Transverse colon (tissue), 4 donors: Measurements from ENCODE around the gene DISP1. TPM values are rescaled to one million over a fixed set of nuclear protein-coding genes. Genes with fewer than 3 reads are reported as not detected.

Source experiments
- DNase-seq: peaks from one replicate; pipeline ENCODE4 v3.0.0-alpha.2; 2019
- H3K27ac ChIP-seq, 4 donors: fragments of 200-600 bp; sonication (generic); 2 replicates each; pipeline ENCODE4 v1.5.1; 2016 to 2018; ENCODE audit warnings: inconsistent platforms in 4 of 4
- H3K27me3 ChIP-seq: fragments of 200-600 bp; sonication (generic); 2 replicates; pipeline ENCODE4 v1.5.1; 2017; ENCODE audit warnings: inconsistent platforms
- H3K36me3 ChIP-seq, 4 donors: fragments of 200-600 bp; sonication (generic); 2 replicates each; pipeline ENCODE4 v1.5.1; 2017 to 2019; ENCODE audit warnings: inconsistent platforms in 4 of 4
- H3K4me1 ChIP-seq, 4 donors: fragments of 200-600 bp; sonication (generic); 2 replicates each; pipeline ENCODE4 v1.5.1; 2017 to 2020; ENCODE audit warnings: inconsistent platforms in 4 of 4
- H3K4me3 ChIP-seq, 4 donors: fragments of 200-600 bp; sonication (generic); 1 replicate in 1 of 4; 2 replicates in 3 of 4; pipeline versions ENCODE4 v1.5.1 to v1.6.1; 2017 to 2019; ENCODE audit warnings: inconsistent platforms in 4 of 4
- H3K9me3 ChIP-seq, 2 donors: fragments of 200-600 bp; sonication (generic); 2 replicates each; pipeline ENCODE4 v1.5.1; 2017 to 2019; ENCODE audit warnings: inconsistent platforms in 2 of 2
- CTCF ChIP-seq, 5 experiments: fragments of 200-600 bp in 3 of 5; fragments of 450-650 bp in 2 of 5; sonication (generic) in 3 of 5; IDR thresholded peaks; 1 replicate in 2 of 5; 2 replicates in 3 of 5; pipeline ENCODE4 v1.5.1; 2016 to 2017; ENCODE audit warnings: antibody characterized with exemption in 5 of 5, inconsistent platforms in 3 of 5, mild to moderate bottlenecking in 2 of 5, moderate library complexity in 1 of 5
- EP300 ChIP-seq: sonication (generic); formaldehyde crosslinking; IDR thresholded peaks from one replicate; pipeline ENCODE4 v1.6.1; 2017; ENCODE audit warnings: antibody characterized with exemption, low read depth
- POLR2A ChIP-seq: fragments of 450-650 bp; IDR thresholded peaks from one replicate; pipeline ENCODE4 v1.6.1; 2016; ENCODE audit warnings: antibody characterized with exemption, mild to moderate bottlenecking, moderate library complexity
- POLR2AphosphoS5 ChIP-seq, 3 donors: sonication (generic); formaldehyde crosslinking; IDR thresholded peaks; one replicate each; pipeline ENCODE4 v1.6.1; 2016; ENCODE audit warnings: antibody characterized with exemption in 3 of 3
- WGBS, 2 donors: methylation state at CpG; one replicate each; pipeline ENCODE4 v1.1.5; 2018; ENCODE audit warnings: low coverage in 1 of 2; 5-methylcytosine and 5-hydroxymethylcytosine counted together
- in situ Hi-C, 4 donors: fragments of 200-750 bp; cut with MboI; loops; one replicate each; pipeline versions ENCODE4 v1.15.0 to v1.15.1; 2017; ENCODE audit warnings: low sequenced_read_pairs in 3 of 4, low pct_ligation_motif_present in 1 of 4, low pct_unique_long_range_greater_than_20kb in 1 of 4
- intact Hi-C: fragments of 100-400 bp; cut with DNase I; formaldehyde crosslinking; loops from one replicate; pipeline ENCODE4 v1.15.1; 2023; ENCODE audit warnings: low total_unique reads
- total RNA-seq, 4 donors: library from RNA; depleted of rRNA; stranded (reverse); fragments of >200 nt; gene quantifications; one replicate each; pipeline ENCODE4 v1.1.0, GENCODE V29; 2016

The DISP1 gene
- total RNA-seq, 4 donors from 2014 or later: 2.2 to 7.2 (median 5.6) TPM

GRCh38 chr1:222777977-222778376 lies 36.9 kb upstream of the DISP1 start:
- intact Hi-C loops (no loop called here), in situ Hi-C loops (no loop called here)
- TF ChIP-seq EP300 (peak; percentile 43), POLR2AphosphoS5 (IDR thresholded peaks at IDR 0.05) (peak; percentile 44 to 78 (median 66)), CTCF (IDR thresholded peaks at IDR 0.05) (no peak)
- H3K36me3 ChIP-seq: no peaks in the 10 kb centered on the region
- H3K4me1 ChIP-seq: peaks cover 0 to 12% (median 3%) of the 10 kb centered on the region in 4 donors
- no peak for DNase-seq
- H3K4me3 ChIP-seq: no peak overlapping the region
- H3K27me3 ChIP-seq: peaks cover 6% of the 10 kb centered on the region
- H3K9me3 ChIP-seq: no peaks in the 10 kb centered on the region
- 42% methylated on average over 2 of the region's 2 CpGs; no CpG with 5 or more reads in 1 of the 2 donors for WGBS, 2 donors
- H3K27ac ChIP-seq: no peak overlapping the region

GRCh38 chr1:222781251-222781650 lies 33.6 kb upstream of the DISP1 start:
- H3K27ac ChIP-seq: no peak overlapping the region
- no peaks in the 10 kb centered on the region for H3K9me3 ChIP-seq
- no peaks in the 10 kb centered on the region for H3K36me3 ChIP-seq
- no peak for DNase-seq
- peaks cover 14% of the 10 kb centered on the region for H3K27me3 ChIP-seq
- intact Hi-C loops: no loop called here
- no peak overlapping the region for H3K4me3 ChIP-seq
- peaks cover 0 to 9% (median 3%) of the 10 kb centered on the region in 4 donors for H3K4me1 ChIP-seq
- in situ Hi-C loops: no loop called here
- WGBS, 2 donors: 55 to 81% methylated on average over 2 to 4 of the region's 4 CpGs
- TF ChIP-seq POLR2A: no peak
- TF ChIP-seq POLR2AphosphoS5 (IDR thresholded peaks at IDR 0.05): no peak
- no peak for TF ChIP-seq EP300
- no peak for TF ChIP-seq CTCF (IDR thresholded peaks at IDR 0.05)

GRCh38 chr1:222783051-222783450 lies 31.8 kb upstream of the DISP1 start:
- H3K4me1 ChIP-seq: peaks cover 0 to 4% (median under 1%) of the 10 kb centered on the region in 4 donors
- no peaks in the 10 kb centered on the region for H3K36me3 ChIP-seq
- no peak overlapping the region for H3K27ac ChIP-seq
- H3K9me3 ChIP-seq: no peaks in the 10 kb centered on the region
- H3K4me3 ChIP-seq: no peak overlapping the region
- H3K27me3 ChIP-seq: peaks cover 14% of the 10 kb centered on the region
- no peak for TF ChIP-seq POLR2AphosphoS5 (IDR thresholded peaks at IDR 0.05)
- no peak for TF ChIP-seq EP300
- no peak for TF ChIP-seq POLR2A
- TF ChIP-seq CTCF (IDR thresholded peaks at IDR 0.05): no peak
- intact Hi-C loops (no loop called here), in situ Hi-C loops (no loop called here)
- no peak for DNase-seq

- no peaks in the 10 kb centered on the region for H3K36me3 ChIP-seq
- no peak for DNase-seq
- TF ChIP-seq CTCF (IDR thresholded peaks at IDR 0.05): no peak
- no peak for TF ChIP-seq POLR2AphosphoS5 (IDR thresholded peaks at IDR 0.05)
- TF ChIP-seq EP300: no peak
- TF ChIP-seq POLR2A: no peak
- H3K27me3 ChIP-seq: peaks cover 14% of the 10 kb centered on the region
- no peak overlapping the region for H3K27ac ChIP-seq
- intact Hi-C loops: no loop called here
- no peak overlapping the region for H3K4me3 ChIP-seq
- no peaks in the 10 kb centered on the region for H3K9me3 ChIP-seq
- H3K4me1 ChIP-seq: peaks cover 0 to 4% (median 0%) of the 10 kb centered on the region in 4 donors
- 25 to 34% methylated on average over 3 of the region's 3 CpGs for WGBS, 2 donors
- in situ Hi-C loops: no loop called here
Measured at GRCh38 chr1:222784371-222784770, 30.5 kb upstream of the DISP1 start.
